Stimulated activated CD4-positive, alpha-beta T cell treated with anti-CD3 and anti-CD28 coated beads, Interleukin-4, amount 100 ng/mL, for 4 hours (primary cell): Measurements from ENCODE around the gene DNAJC2.
"Not testable (repeated sequence)": the region's sequence is repeated elsewhere in the genome, so short reads cannot be mapped to it uniquely, and the experiment has no call there.

ENCODE experiments used
- DNase-seq, 2 experiments: peaks; one replicate each; pipeline ENCODE4 v3.0.0-alpha.2; 2020

DNAJC2 gene

DNA sequence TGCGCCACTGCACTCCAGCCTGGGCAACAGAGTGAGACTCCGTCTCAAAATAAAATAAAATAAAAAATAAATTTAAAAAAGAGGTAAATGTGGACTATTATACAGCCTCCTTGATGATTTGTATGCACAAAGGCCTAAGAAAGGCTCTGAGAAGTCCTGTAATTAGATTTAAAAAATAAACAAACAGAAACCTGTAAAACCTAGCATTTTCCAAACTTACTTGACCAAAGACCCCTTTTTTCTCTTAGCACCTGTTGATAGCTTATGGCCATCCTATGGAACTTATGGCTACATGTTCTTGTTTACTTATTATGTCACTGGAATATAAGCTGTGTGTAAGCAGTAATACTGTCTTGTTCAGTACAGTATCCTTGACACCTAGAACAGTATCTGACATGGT, 5.7 kb downstream of the DNAJC2 start:
- DNase-seq, result no peak

- DNase-seq, result no peak
Measured at GRCh38 chr7:103336761-103337160, 7.8 kb downstream of the DNAJC2 start.

DNA sequence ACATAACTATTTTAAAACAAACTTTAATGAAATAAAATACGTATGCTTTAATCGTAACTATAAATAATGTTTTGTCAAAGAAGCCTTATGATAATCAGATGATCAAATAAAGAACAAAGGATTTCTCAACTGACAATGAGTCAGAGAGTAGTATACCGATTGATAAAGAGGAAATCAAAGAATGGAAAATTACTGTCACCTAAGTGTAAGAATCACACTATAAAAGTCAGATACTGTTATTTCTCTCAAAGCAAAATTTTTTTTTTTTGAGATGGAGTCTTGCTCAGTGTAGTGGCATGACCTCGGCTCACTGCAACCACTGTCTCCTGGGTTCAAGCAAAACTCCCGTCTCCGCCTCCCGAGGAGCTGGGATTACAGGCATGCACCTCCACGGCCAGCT, 18.8 kb downstream of the DNAJC2 start:
- DNase-seq, result no peak

DNA sequence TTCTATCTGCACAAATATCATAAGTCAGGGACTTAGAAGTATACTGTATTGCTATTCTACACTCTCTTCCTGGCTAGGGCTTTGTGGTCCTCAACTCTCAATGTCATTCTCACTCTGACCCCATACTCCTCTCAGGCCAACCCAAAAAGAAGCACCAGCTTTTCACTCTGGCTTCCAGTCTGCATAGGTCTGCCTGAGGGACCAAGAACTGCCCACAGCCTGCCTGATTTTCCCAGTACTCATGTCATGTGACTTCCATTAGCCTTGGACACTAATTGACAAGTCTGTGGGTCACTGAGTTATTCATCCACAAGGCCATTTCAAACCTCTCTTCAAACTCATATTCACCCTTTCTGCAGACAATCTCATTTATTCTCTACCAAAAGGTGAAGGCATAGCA, 27.6 kb downstream of the DNAJC2 start:
- DNase-seq, result no peak

DNA sequence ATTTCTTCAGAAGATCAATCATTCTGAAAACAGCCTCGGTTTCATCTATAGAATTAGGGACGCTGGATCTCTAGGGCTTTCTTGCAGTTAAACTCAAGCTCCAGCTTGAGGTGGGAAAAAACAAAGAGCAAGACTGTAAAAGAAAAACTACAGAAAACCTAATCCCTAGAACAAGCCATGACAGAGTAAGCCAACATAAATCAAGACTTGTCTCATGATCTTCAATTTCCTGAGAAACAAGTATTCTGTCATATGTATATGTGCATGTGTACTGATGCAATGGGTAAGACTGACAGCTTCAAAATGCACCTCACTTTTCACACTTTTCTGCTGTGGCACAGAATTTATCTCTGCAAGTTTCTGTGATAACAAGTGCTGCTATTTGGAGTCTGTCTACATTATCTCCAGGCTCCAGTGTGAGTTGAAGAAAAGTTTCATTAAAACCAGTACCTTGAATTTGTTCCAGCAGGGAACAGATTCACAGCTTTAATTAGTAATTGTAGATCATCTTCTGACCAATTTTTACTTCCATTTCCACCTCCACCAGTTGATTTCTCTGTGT, 28.1 kb downstream of the DNAJC2 start:
- no peak for DNase-seq

DNA sequence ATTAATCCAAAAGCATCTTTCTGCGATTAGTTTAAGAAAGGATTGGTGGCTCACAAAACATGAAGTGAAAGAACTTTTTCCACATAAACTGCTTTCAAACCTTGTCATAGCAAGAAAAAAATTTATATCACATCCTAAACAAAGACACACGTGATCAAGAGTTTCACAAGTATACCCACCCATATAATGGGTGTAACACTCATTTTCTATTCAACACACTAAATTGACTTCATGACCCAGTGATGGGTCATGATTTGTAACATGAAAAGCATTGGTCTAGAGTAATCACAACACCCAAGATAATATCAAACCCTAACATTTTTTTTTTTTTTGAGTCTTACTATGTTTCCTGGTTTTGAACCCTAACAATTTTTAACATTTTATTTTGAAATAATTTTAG, 29.7 kb downstream of the DNAJC2 start:
- no peak for DNase-seq

GRCh38 chr7:103307503-103308231, 36.9 kb downstream of the DNAJC2 start:
- DNase-seq, result no peak

DNA sequence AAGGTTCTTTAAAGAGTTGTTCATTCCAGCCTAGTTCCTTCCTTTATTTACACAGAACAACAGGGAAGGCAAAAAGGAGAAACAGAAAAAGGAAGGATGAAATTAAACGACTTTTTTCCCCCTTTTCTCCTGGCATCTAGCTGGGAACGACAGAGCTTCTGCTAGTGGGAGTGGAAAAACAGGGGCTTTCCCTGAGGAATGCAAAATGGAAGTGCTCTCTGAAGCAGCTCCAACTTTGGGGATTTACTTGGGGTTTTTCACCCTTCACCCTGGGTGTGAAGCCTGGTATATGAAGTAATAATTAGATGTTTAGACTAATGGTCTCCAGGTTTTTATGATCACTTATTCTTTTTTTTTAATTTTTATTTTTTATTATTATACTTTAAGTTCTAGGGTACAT, 43.1 kb downstream of the DNAJC2 start:
- no peak for DNase-seq

GRCh38 chr7:103299660-103300059, 44.9 kb downstream of the DNAJC2 start:
- no peak for DNase-seq

- DNase-seq, result no peak
Measured at GRCh38 chr7:103297837-103298179, 46.8 kb downstream of the DNAJC2 start.

- peak; percentile 92 to 94 for DNase-seq
Measured at GRCh38 chr7:103296901-103297836, 47.4 kb downstream of the DNAJC2 start, which contains the start of gene PMPCB. Gene PMPCB, plus strand, starts transcription at chr7:103297435. Its CDS starts 25 bp downstream, at chr7:103297460.

DNA sequence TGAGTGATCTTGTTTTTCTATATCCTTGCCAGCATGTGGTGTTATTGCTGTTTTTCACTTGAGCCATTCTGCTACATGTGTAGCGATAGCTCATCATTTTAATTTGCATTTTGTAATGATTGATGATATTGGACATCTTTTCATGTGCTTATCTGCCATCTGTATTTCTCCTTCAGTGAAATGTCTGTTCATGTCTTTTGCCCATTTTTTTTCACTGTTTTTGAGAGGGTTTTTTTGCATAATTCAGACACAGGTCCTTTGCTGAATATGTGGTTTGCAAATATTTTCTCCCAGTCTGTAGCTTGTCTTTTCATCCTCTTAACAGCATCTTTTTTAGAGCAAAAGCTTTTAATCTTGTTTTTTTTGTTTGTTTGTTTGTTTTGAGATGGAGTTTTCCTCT, 51.0 kb downstream of the DNAJC2 start:
- DNase-seq, result no peak

GRCh38 chr7:103292122-103292521, 52.4 kb downstream of the DNAJC2 start:
- DNase-seq, result no peak

- not testable (repeated sequence) for DNase-seq
Measured at GRCh38 chr7:103282802-103283427, 61.7 kb downstream of the DNAJC2 start.

DNA sequence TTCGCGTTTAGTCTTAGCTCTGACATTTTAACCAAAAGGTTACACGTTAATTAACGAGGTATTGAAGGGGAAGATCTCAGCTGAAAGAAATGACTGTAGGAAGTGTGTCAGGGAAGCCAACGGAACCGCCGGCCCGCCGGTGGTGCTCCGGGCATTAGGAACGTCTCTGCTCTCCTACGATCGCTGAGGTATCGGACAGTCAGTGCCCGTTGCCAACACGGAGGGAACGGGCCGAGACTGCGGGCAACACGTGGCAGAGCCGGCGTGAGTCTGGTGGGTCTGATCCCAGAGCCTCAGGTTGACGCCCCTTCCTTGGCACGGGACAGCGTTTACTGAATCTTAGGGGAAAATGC, 63.8 kb downstream of the DNAJC2 start:
- DNase-seq, result peak in 1 of 2 experiments; percentile 8

DNA sequence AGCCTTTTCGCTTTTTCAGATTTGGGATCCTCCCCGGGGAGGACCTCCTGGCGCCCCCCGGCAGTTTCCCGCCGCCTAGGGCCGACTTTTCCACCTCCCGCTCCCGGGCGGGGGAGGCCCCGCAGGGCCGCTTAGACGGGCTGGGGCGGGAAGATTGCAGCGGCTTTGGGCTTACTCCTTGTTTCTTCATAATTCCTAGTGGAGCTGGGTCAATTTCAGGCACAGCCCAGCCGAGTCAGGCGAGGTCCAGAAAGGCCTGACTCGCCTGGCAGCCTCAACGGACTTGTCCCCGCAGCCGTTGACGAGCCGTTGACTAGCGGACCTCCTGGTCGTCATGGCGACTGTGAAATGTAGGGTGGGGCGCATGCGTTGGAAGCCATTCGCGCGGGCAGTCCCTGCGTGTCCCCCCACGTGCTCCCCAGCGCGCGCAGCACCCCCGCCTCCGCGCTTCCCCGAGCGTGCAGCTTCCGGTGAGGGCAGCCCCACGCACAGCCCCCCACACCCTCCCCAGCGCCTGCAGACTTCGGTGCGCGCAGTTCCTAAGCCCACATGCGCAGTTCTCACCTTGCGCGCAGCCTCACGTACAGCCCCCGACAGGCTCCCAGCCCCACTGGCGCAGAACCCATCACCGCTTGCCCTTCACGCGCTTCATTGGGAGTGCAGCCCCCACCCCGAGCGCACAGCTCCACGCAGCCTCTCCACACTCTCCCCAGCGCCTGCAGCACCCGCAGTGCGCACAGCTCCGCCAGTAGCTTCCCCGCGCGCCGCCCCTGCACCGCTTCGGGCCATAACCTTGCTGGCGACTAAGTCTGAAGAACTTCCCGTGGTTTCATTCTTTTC, 64.4 kb downstream of the DNAJC2 start:
- DNase-seq, result peak; percentile 82 to 95

- not testable (repeated sequence) for DNase-seq
Measured at GRCh38 chr7:103279636-103279962, 65.0 kb downstream of the DNAJC2 start.

DNA sequence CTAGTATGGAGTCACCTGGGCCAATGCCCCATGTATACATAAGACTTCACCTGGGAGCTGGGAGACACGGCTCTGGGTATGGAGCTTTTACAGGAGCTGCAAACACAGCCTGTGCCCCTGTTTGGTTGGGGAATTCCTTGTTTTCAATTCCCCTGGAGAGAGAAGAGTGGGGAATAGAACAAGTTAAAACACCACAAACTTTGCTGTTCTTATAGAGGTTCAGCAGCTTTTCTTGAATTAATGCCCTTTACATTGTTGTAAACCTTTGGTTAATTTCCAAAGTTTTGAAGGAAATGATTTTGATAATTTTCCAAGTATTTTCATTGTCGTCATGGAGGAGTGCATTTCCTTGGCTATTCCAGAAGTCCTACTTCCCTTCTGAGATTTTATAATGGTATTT, 66.4 kb downstream of the DNAJC2 start:
- not testable (repeated sequence) for DNase-seq

DNA sequence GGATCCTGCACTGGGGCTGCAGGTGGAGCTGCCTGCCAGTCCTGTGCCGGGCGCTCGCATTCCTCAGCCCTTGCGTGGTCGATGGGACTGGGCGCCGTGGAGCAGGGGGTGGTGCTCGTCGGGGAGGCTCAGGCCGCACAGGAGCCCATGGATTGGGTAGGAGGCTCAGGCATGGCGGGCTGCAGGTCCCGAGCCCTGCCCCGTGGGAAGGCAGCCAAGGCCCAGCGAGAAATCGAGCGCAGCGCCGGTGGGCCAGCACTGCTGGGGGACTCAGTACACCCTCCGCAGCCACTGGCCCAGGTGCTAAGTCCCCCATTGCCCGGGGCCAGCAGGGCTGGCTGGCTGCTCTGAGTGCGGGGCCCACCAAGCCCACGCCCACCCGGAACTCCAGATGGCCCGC, 69.7 kb downstream of the DNAJC2 start:
- not testable (repeated sequence) for DNase-seq

DNA sequence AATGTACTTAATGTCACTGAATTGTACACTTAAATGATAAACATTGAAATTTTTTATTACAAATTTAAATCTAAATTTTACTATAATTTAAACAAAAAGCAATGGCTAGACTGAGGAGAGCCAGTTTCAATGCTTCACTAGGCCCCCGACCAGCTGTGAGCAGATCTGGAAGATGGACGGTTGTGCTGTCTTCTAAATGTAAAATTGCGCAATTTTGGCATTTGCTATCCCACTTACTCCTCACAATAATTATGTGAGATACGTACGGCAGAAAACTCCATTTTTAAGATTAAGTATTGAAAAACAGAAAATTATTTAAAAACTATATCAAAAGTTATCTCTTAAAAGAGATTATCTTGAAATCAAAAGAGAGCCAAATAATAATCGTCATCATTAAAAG, 71.2 kb downstream of the DNAJC2 start:
- not testable (repeated sequence) for DNase-seq

DNA sequence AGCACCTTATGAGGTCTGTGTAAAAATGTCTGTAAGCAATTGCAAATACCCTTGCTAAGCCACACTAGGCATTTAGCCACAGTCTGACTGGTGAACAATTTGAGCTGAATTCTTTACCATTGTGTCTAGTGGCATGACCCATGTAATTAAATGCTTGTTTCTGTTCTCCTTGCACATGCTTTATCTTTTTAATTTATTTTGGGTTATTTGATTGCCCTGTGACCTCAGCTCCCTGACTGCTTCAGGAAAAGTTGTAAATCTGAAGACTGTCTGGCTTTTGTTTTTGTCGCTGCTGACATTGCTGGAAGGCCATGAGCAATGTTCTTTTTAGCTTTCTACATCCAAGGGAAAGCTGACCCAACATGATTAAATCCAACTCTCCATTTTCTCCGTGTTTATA, 78.3 kb downstream of the DNAJC2 start:
- DNase-seq, result not testable (repeated sequence)

DNA sequence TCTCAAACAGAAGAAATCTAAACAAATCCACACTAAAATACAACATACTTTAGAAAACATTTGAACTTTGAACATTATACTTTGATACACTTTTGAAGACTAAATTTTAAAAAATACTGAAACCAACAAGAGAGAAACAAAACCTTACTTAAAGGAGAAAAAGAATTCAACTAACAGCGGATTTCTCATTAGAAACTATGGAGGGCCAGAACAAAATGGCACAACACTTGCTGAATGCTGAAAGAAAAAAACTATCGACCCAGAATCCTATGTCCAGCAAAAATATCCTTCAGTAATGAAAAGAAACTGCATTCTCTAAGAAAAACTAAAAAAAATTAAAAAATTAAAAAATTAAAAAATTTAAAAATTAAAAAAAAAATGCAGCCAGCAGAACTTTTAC, 80.5 kb downstream of the DNAJC2 start:
- not testable (repeated sequence) for DNase-seq
